NCI-H510A (cell line): ENCODE results near the gene GOLT1B.

Experiments used
- DNase-seq: peaks from one replicate; lab custom pipeline; 2025; lab: John Stamatoyannopoulos, UW

Gene GOLT1B

GRCh38 chr12:21566223-21566906, 64.8 kb downstream of the GOLT1B start:
- DNase-seq: no peak

DNA sequence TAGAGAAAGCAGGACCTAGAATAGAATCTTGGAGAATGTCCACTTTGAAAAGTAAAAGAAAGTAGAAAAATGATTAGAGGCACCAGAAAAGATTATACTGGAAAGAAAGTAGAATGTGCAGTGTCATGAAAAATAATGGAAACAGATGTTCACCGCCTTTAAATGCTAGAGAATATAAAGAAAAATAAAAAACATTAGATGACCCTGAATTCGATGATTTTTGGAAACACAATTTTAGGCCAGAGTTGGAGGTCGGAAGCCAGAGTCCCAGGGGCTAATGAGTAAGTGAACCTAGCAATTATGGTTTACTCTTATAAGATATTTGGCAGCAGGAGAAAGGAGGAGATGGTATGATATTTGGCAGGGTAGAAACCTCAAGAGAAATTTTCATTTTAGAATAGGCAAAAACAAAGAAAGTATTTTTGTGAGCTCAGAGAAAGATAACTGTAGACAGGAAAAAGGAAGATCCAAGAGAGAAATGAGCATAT, 65.4 kb downstream of the GOLT1B start:
- no peak for DNase-seq
